Astrocyte of the spinal cord (primary cell): ENCODE data around the gene SCG2.

ENCODE experiments used
- DNase-seq: peaks from one replicate; pipeline ENCODE4 v3.0.0; 2011; ENCODE audit warnings: low read depth, low spot score
- H3K4me3 ChIP-seq: 2 replicates; pipeline ENCODE4 v1.5.1; 2011; ENCODE audit warnings: low read depth, mild to moderate bottlenecking, low read length, moderate library complexity
- CTCF ChIP-seq: IDR thresholded peaks from 2 replicates; pipeline ENCODE4 v1.5.1; 2012; ENCODE audit warnings: low read depth, mild to moderate bottlenecking, low read length, inconsistent platforms
- in situ Hi-C: cut with HindIII; loops from 2 replicates; pipeline ENCODE4 v1.10.0; 2017; ENCODE audit warnings: low sequenced_read_pairs

The SCG2 gene

DNA sequence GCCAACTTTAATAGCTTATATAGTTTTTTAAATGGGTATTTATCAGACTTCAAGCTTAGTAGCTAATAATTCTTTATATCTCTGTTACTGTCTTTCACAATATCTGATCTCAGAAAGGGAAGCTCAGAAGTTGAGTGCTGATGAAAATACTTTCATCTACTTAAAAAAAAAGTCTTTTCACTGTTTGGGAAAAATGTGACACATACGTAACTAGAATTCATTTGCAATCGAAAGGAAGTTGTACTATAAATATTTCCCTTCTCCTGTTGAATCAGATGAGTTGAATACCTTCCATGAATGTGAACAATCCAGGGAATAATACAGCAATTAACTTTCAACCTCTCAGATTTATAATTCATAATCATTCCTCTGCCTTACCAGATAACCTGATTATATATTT lies 811 bp upstream of the SCG2 start:
- no peak for DNase-seq
- no peak for TF ChIP-seq CTCF
- in situ Hi-C loops, result no loop called here
- no peak overlapping the region for H3K4me3 ChIP-seq

DNA sequence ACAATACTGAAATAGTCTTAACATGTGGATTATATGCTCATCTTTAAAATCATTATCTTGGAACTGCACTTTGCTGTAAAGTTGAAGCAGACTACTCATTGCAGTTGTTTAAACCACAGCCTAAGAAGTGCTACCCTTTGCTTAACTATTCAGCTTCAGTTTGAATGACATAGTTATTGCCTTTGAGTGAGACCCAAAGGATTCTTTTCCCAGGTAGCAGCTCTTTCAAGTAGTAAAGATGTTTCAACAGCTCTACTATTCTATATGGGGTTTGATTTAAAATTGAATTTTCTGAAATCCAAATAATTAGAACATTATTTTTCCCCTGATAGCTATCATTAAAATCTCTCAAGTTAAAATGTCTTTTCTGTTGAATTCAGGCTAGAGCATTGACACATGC lies 1.1 kb downstream of the SCG2 start:
- TF ChIP-seq CTCF, result no peak
- DNase-seq, result no peak
- in situ Hi-C loops, result no loop called here
- no peak overlapping the region for H3K4me3 ChIP-seq

GRCh38 chr2:223599640-223600380 lies 2.4 kb downstream of the SCG2 start:
- in situ Hi-C loops, result no loop called here
- no peak for TF ChIP-seq CTCF
- no peak overlapping the region for H3K4me3 ChIP-seq
- DNase-seq, result no peak

DNA sequence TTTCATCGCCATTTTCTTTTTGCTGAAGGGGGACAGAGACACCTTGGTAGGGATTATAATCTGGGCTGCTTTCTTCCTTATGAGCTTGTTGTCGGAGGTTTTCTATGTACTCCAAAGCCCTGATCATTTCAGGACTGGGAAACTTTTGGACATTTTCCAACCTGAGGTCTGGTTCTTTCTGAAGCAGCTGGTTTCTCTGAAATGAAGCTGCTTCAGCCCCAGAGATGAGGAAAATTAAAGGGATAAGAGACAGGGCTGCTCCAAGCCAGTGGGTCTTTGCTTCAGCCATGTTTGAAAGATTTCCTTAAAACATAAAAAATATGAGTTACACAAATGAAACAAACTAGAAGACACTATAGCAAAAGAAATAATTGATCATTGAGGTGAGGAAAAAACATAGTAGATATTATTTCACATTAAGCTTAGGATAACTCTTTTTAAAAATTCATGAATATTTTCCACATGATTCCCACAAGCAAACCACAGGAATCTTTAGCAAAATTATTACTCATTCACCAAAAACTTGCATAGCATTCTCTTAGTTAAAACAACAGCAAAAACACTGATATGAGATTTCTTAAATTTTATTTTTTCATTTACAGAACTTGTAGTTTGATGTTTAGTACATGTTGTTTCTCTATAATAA lies 3.0 kb downstream of the SCG2 start:
- in situ Hi-C loops, result no loop called here
- DNase-seq, result peak; percentile 94
- H3K4me3 ChIP-seq, result no peak overlapping the region
- no peak for TF ChIP-seq CTCF

DNA sequence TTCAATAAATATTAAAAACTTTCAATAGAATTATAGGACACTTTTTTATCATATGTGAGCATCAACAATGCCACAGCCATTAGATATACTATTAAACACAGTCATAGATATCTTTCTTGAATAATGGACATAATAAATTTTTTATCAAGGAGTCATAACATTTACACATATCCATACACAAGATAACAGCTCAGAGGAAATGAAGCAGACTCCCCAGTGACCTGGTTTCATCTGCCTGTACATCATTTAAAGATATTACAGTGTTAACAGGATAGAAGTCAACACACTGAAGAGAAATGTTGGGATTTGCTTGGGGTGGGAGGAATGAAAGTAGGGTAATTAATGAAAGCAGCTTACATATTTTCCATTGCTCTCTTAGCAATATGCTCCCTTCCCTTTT lies 5.1 kb downstream of the SCG2 start:
- DNase-seq, result no peak
- TF ChIP-seq CTCF, result no peak
- no peak overlapping the region for H3K4me3 ChIP-seq
- in situ Hi-C loops, result no loop called here

- H3K4me3 ChIP-seq, result no peak overlapping the region
- in situ Hi-C loops, result no loop called here
- DNase-seq, result no peak
- no peak for TF ChIP-seq CTCF
Measured at GRCh38 chr2:223596208-223596607, 6.0 kb downstream of the SCG2 start.
